ENCODE measurements around the gene CDCA3.

The CDCA3 gene

DNA sequence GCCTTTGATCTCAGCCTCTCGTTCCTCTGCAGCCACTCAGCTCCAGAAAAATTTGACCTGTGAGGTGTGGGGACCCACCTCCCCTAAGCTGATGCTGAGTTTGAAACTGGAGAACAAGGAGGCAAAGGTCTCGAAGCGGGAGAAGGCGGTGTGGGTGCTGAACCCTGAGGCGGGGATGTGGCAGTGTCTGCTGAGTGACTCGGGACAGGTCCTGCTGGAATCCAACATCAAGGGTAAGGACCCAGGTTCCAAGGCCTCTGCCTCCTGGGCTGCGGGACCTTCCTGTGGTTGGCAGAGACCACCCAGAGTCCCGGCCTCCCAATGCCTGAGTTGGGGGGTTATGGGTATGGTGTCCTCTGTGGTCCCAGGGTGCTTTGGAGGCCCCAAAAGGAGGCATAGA is 34.0 kb downstream of the CDCA3 start:
- TF ChIP-seq, protein P1, sequence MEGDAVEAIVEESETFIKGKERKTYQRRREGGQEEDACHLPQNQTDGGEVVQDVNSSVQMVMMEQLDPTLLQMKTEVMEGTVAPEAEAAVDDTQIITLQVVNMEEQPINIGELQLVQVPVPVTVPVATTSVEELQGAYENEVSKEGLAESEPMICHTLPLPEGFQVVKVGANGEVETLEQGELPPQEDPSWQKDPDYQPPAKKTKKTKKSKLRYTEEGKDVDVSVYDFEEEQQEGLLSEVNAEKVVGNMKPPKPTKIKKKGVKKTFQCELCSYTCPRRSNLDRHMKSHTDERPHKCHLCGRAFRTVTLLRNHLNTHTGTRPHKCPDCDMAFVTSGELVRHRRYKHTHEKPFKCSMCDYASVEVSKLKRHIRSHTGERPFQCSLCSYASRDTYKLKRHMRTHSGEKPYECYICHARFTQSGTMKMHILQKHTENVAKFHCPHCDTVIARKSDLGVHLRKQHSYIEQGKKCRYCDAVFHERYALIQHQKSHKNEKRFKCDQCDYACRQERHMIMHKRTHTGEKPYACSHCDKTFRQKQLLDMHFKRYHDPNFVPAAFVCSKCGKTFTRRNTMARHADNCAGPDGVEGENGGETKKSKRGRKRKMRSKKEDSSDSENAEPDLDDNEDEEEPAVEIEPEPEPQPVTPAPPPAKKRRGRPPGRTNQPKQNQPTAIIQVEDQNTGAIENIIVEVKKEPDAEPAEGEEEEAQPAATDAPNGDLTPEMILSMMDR (IDR thresholded peaks at IDR 0.05) = no peak

GRCh38 chr12:6816598-6816997 is 34.5 kb downstream of the CDCA3 start:
- TF ChIP-seq, protein P1 (IDR thresholded peaks at IDR 0.05) = no peak

DNA sequence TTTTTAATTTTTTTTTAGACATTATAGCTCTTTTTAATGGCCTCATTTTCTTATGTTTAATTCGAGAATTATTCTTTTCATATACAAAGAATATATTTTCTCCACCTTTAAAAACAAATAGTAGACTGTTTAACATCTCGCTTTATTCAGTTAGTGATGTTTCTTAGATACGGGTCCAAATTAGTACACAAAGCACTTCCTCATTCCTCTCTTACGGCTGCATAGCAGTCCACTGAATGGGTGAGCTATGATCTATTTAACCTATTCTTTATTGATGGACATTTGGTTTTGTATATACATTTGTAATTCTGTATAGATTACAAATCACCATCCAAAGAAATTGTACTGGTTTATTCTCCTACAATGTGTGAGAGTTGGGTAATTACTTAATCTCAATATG is 37.7 kb downstream of the CDCA3 start:
- TF ChIP-seq, protein P1 (IDR thresholded peaks at IDR 0.05) = no peak

DNA sequence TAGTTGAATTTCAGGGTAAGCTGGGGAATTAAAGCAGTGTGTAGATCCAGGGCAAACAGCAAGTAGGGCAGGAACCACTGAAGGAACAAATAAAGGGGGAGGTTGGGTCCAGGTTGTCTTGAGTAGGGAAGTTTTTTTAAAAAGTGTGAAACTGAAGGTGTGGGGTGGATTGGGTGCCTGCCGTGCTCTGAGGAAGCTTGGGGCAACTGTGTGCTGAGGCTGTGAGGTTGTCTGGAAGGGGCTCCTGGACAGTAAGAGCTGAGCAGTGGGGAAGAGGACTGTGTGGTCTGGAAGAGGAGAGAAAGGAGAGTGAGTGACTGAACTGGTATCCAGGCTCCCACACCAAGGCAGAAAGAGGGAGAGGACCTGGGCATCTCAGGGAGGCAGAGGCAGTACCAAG is 40.3 kb downstream of the CDCA3 start:
- TF ChIP-seq, protein P1 (IDR thresholded peaks at IDR 0.05) = no peak

GRCh38 chr12:6809056-6809455 is 42.0 kb downstream of the CDCA3 start:
- TF ChIP-seq, protein P1 (IDR thresholded peaks at IDR 0.05) = no peak

GRCh38 chr12:6807170-6807569 is 43.9 kb downstream of the CDCA3 start:
- TF ChIP-seq, protein P1 (IDR thresholded peaks at IDR 0.05) = no peak

DNA sequence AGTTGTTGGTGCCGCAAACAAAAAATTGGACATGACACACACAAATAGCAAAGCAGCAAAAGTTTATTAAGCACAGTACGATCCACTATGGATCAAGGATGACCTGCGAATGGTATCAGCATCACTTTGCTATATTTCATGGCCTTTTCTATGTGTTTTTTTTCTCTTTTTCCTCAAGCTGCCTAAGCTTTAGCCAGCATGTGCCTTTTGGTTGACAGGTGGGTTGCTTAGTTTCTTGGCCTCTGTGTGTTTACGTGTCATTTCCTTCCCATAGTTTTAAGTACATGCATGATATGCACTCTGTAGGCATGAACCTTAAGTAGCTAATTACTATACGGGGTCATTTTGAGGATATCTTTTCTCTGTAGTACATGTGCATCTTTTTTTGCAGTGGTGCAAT is 51.9 kb downstream of the CDCA3 start:
- TF ChIP-seq, protein P1 (IDR thresholded peaks at IDR 0.05) = no peak

Measured in LNCAP (cell line).